Measurements from ENCODE around the gene CALML4. TPM values are rescaled to one million over a fixed set of nuclear protein-coding genes. Genes with fewer than 3 reads are reported as not detected.
"Not testable (repeated sequence)": the region's sequence is repeated elsewhere in the genome, so short reads cannot be mapped to it uniquely, and the experiment has no call there.

CALML4 gene
- total RNA-seq, 1 donor from 2014 or later, result 0.90 TPM

GRCh38 chr15:68205558-68205944 lies 419 bp upstream of the CALML4 start:
- Mint-ChIP-seq H3K4me1 (ENCODE audit: low read depth) (peaks cover 6% of the 10 kb centered on the region), H3K36me3 (ENCODE audit: low read depth) (no peaks in the 10 kb centered on the region), H3K27ac (ENCODE audit: unreplicated experiment) (no peak overlapping the region), H3K27me3 (ENCODE audit: low read depth) (no peaks in the 10 kb centered on the region), H3K4me3 (ENCODE audit: unreplicated experiment) (no peak overlapping the region), H3K9me3 (ENCODE audit: low read depth) (no peaks in the 10 kb centered on the region)
- DNase-seq (ENCODE audit: low spot score), result no peak
- TF ChIP-seq CTCF (IDR thresholded peaks at IDR 0.05), result no peak

- no peak overlapping the region for H3K4me3 Mint-ChIP-seq (ENCODE audit: unreplicated experiment)
Measured at GRCh38 chr15:68204361-68204760, 771 bp downstream of the CALML4 start.

GRCh38 chr15:68203956-68204355 lies 1.2 kb downstream of the CALML4 start:
- H3K4me3 Mint-ChIP-seq (ENCODE audit: unreplicated experiment), result no peak overlapping the region
- H3K4me1 Mint-ChIP-seq (ENCODE audit: low read depth), result peaks cover 15% of the 10 kb centered on the region
- DNase-seq (ENCODE audit: low spot score), result no peak
- no peak for TF ChIP-seq CTCF (IDR thresholded peaks at IDR 0.05)
- no peaks in the 10 kb centered on the region for H3K36me3 Mint-ChIP-seq (ENCODE audit: low read depth)
- H3K27me3 Mint-ChIP-seq (ENCODE audit: low read depth), result no peaks in the 10 kb centered on the region
- H3K9me3 Mint-ChIP-seq (ENCODE audit: low read depth), result no peaks in the 10 kb centered on the region
- H3K27ac Mint-ChIP-seq (ENCODE audit: unreplicated experiment), result no peak overlapping the region

More at GRCh38 chr15:68204361-68204760, 771 bp downstream of the CALML4 start:
- H3K36me3 Mint-ChIP-seq (ENCODE audit: low read depth), result no peaks in the 10 kb centered on the region
- H3K27me3 Mint-ChIP-seq (ENCODE audit: low read depth), result no peaks in the 10 kb centered on the region
- DNase-seq (ENCODE audit: low spot score), result no peak
- H3K9me3 Mint-ChIP-seq (ENCODE audit: low read depth), result no peaks in the 10 kb centered on the region
- H3K4me1 Mint-ChIP-seq (ENCODE audit: low read depth), result peaks cover 15% of the 10 kb centered on the region
- TF ChIP-seq CTCF (IDR thresholded peaks at IDR 0.05), result no peak
- H3K27ac Mint-ChIP-seq (ENCODE audit: unreplicated experiment), result no peak overlapping the region

- no peak for TF ChIP-seq CTCF (IDR thresholded peaks at IDR 0.05)
- peaks cover 15% of the 10 kb centered on the region for H3K4me1 Mint-ChIP-seq (ENCODE audit: low read depth)
- no peaks in the 10 kb centered on the region for H3K9me3 Mint-ChIP-seq (ENCODE audit: low read depth)
- H3K27me3 Mint-ChIP-seq (ENCODE audit: low read depth), result no peaks in the 10 kb centered on the region
- H3K36me3 Mint-ChIP-seq (ENCODE audit: low read depth), result no peaks in the 10 kb centered on the region
- no peak overlapping the region for H3K27ac Mint-ChIP-seq (ENCODE audit: unreplicated experiment)
- no peak overlapping the region for H3K4me3 Mint-ChIP-seq (ENCODE audit: unreplicated experiment)
- no peak for DNase-seq (ENCODE audit: low spot score)
Measured at GRCh38 chr15:68203486-68203885, 1.6 kb downstream of the CALML4 start.

- not testable (repeated sequence) for DNase-seq (ENCODE audit: low spot score); H3K27me3 Mint-ChIP-seq (ENCODE audit: low read depth); H3K9me3 Mint-ChIP-seq (ENCODE audit: low read depth); H3K27ac Mint-ChIP-seq (ENCODE audit: unreplicated experiment); H3K36me3 Mint-ChIP-seq (ENCODE audit: low read depth); H3K4me3 Mint-ChIP-seq (ENCODE audit: unreplicated experiment)
- H3K4me1 Mint-ChIP-seq (ENCODE audit: low read depth), result peaks cover 15% of the 10 kb centered on the region
Measured at GRCh38 chr15:68202994-68203393, 2.1 kb downstream of the CALML4 start.

GRCh38 chr15:68201879-68202261 lies 3.3 kb downstream of the CALML4 start:
- no peaks in the 10 kb centered on the region for H3K9me3 Mint-ChIP-seq (ENCODE audit: low read depth)
- no peak for DNase-seq (ENCODE audit: low spot score)
- no peak for TF ChIP-seq CTCF (IDR thresholded peaks at IDR 0.05)
- H3K36me3 Mint-ChIP-seq (ENCODE audit: low read depth), result peaks cover 3% of the 10 kb centered on the region
- peaks cover 15% of the 10 kb centered on the region for H3K4me1 Mint-ChIP-seq (ENCODE audit: low read depth)
- no peak overlapping the region for H3K27ac Mint-ChIP-seq (ENCODE audit: unreplicated experiment)
- no peaks in the 10 kb centered on the region for H3K27me3 Mint-ChIP-seq (ENCODE audit: low read depth)
- no peak overlapping the region for H3K4me3 Mint-ChIP-seq (ENCODE audit: unreplicated experiment)
